ENCODE data around the gene ARHGEF2.
A peak's percentile ranks its signal among the peaks of the same experiment; 100 is the strongest.

The ARHGEF2 gene

GRCh38 chr1:155978325-155978972 is at the start of gene ARHGEF2:
Gene ARHGEF2 (minus strand): TSS chr1:155978547. CDS start chr1:155978427, 120 bp downstream.
- no peak for DNase-seq (ENCODE audit: low read depth)

DNA sequence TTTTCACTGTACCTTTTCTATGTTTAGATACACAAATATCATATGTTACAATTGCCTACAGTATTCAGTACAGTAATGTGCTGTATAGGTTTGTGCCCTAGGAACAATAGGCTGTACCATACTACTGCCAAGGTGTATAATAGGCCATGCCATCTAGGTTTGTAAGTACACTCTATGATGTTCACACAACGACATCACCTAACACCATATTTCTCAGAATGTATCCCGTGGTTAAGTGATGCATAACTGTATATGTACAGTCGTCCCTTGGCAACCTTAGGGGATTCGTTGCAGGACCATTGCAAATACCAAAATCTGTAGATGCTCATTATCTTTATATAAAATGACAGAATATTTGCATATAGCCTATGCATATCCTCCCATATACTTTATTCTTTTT is 48.2 kb upstream of the ARHGEF2 start:
- no peak overlapping the region for H3K4me3 ChIP-seq (ENCODE audit: low read length)
- TF ChIP-seq, protein P1, sequence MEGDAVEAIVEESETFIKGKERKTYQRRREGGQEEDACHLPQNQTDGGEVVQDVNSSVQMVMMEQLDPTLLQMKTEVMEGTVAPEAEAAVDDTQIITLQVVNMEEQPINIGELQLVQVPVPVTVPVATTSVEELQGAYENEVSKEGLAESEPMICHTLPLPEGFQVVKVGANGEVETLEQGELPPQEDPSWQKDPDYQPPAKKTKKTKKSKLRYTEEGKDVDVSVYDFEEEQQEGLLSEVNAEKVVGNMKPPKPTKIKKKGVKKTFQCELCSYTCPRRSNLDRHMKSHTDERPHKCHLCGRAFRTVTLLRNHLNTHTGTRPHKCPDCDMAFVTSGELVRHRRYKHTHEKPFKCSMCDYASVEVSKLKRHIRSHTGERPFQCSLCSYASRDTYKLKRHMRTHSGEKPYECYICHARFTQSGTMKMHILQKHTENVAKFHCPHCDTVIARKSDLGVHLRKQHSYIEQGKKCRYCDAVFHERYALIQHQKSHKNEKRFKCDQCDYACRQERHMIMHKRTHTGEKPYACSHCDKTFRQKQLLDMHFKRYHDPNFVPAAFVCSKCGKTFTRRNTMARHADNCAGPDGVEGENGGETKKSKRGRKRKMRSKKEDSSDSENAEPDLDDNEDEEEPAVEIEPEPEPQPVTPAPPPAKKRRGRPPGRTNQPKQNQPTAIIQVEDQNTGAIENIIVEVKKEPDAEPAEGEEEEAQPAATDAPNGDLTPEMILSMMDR (conservative IDR thresholded peaks at IDR 0.05; ENCODE audit: low read depth, low read length) = no peak
- no peak for DNase-seq (ENCODE audit: low read depth)

More at GRCh38 chr1:155978325-155978972, at the start of gene ARHGEF2:
- TF ChIP-seq, protein P1 (conservative IDR thresholded peaks at IDR 0.05; ENCODE audit: low read depth, low read length) = peak; percentile 49
- peak within 1 kb of the TSS; percentile 90 for H3K4me3 ChIP-seq (ENCODE audit: low read length)

DNA sequence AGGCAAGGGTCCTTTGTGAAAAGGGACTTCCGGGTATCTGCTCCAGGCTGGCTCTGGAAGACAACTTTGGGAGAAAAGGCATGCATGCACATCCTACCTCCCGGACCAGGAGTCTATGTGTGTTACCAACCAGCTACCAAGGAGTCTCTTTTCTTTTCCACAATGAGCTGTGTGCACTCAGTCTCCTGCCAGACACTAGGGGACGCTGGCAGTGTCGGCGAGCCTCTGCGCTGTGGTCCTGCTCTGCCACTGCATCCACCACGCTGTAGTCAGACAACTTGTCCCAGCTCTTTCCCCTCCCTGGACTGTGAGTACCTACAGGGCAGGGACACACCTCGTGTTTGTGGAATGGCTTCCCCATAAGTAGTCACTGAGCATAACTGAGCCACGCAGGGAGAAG is 47.5 kb upstream of the ARHGEF2 start:
- H3K4me3 ChIP-seq (ENCODE audit: low read length) = no peak overlapping the region
- TF ChIP-seq, protein P1 (conservative IDR thresholded peaks at IDR 0.05; ENCODE audit: low read depth, low read length) = peak; percentile 93
- no peak for DNase-seq (ENCODE audit: low read depth)

DNA sequence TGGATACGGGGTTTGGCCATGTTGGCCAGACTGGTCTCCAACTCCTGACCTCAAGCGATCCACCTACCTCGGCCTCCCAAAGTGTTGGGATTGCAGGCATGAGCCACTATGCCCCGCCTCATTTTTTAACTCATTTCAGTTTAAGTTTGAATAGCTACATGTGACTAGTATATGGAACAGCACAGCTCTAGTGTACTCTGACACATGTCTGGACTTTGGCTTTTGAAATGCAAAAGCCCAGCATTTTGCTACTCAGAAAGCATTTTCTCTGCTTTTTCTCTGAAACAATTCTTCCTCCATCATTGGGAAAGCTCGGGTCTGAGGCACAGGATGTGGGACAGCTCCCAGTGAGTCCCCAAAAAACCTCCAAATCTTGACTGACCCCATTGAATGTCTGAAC is 46.5 kb upstream of the ARHGEF2 start:
- no peak overlapping the region for H3K4me3 ChIP-seq (ENCODE audit: low read length)
- DNase-seq (ENCODE audit: low read depth) = no peak
- TF ChIP-seq, protein P1 (conservative IDR thresholded peaks at IDR 0.05; ENCODE audit: low read depth, low read length) = no peak

GRCh38 chr1:156021954-156022353 is 43.6 kb upstream of the ARHGEF2 start:
- no peak for DNase-seq (ENCODE audit: low read depth)
- H3K4me3 ChIP-seq (ENCODE audit: low read length) = no peak overlapping the region
- TF ChIP-seq, protein P1 (conservative IDR thresholded peaks at IDR 0.05; ENCODE audit: low read depth, low read length) = no peak

DNA sequence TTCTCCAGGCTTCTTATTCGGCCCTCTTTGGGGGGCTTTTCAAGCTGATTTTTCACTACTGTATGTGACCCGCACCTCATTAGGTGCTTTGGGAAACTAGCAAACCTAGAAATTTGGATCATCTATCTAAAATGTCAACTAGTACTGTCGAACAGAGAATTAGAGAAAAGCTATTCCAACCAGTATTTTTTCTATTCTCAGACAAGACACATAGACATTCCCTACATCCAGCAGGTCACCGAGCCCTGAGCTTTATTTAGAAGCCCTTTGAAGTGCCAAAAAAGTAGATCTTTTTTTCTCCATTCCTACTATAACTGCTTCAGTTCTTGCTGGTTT is 42.7 kb upstream of the ARHGEF2 start:
- TF ChIP-seq, protein P1 (conservative IDR thresholded peaks at IDR 0.05; ENCODE audit: low read depth, low read length) = no peak
- DNase-seq (ENCODE audit: low read depth) = no peak

DNA sequence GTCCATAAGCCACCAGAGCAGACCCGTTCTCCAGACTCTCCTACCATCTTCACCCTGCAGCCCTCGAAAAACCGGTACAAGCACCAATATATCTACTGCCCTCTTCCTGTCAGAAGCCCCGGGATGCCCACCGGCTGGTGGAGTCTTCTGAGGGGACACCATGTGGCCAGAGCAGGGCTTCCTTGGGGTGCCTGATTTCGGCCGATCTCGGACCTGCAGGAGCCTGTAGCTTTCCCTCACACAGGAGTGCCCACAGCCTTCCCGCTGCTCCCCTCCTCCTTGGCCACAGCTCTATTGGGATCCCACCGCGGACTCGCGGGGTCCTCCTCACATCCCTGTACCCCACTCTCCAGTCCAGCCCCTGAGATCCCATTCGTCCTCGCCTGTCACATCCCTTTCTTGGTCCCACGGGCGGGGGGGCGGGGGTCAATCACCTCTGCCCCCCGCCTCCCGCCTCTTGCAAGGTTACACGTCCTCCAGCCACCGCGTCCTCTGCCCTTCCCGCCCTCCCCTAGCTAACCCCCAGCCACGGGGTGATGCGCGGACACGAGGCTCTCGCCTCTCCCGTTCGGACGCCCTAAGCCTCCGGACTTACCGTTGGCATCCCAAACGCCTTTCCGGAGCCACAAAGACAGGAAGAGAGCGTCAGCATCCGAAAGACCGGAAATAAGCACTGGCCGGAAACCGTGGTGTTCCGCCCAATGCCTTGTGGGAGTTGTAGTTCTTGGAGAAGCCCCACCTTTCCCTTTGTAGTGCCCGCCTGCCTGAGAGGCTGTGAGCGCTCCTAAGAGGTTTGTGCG is 42.1 kb upstream of the ARHGEF2 start, which contains the start of gene SSR2:
SSR2 (minus strand) TSS at position 659 of the 800 bp plus-strand sequence. CDS start 784 bp downstream, outside the sequence.
- peak within 1 kb of the TSS; percentile 91 for H3K4me3 ChIP-seq (ENCODE audit: low read length)
- TF ChIP-seq, protein P1 (conservative IDR thresholded peaks at IDR 0.05; ENCODE audit: low read depth, low read length) = no peak
- DNase-seq (ENCODE audit: low read depth) = peak; percentile 70

More for the DNA sequence above, 42.7 kb upstream of the ARHGEF2 start:
- H3K4me3 ChIP-seq (ENCODE audit: low read length) = peak overlapping the region; percentile 91
